H1 (cell line): ENCODE measurements around the gene DEXI. TPM values are rescaled to one million over a fixed set of nuclear protein-coding genes. Genes with fewer than 3 reads are reported as not detected.

Source experiments
- CTCF ChIA-PET: fragments of 300-600 bp; sonication (Branson Sonifier 250); formaldehyde crosslinking; loops from one replicate; lab custom pipeline; 2021; ENCODE audit not compliant: partially characterized antibody; lab: Charles Lee
- POLR2A ChIA-PET: fragments of 300-600 bp; sonication (Branson Sonifier 250); formaldehyde crosslinking; loops from one replicate; lab custom pipeline; 2021; ENCODE audit warnings: inconsistent platforms; ENCODE audit not compliant: partially characterized antibody; lab: Charles Lee
- DNase-seq, 2 experiments: peaks; one replicate each; pipeline versions ENCODE4 v3.0.0 to v3.0.0-alpha.2; 2010 to 2022; ENCODE audit warnings: low spot score in 2 of 2, low read depth in 1 of 2, mixed read lengths in 1 of 2
- FAIRE-seq: peaks from 2 replicates; lab custom pipeline; 2011; peaks lifted over from hg19 to GRCh38; lab: Jason Lieb, UNC
- H2AFZ ChIP-seq: 2 replicates; pipeline ENCODE4 v1.8.1; 2012; ENCODE audit warnings: low read length, inconsistent platforms
- H2AK5ac ChIP-seq: 2 replicates; pipeline ENCODE4 v1.6.1; 2013; ENCODE audit warnings: low read depth, low read length
- H2BK120ac ChIP-seq: replicated peaks from 2 replicates; pipeline ENCODE3; 2013; ENCODE audit warnings: low read depth, low read length, inconsistent platforms
- H2BK12ac ChIP-seq: 2 replicates; pipeline ENCODE4 v1.6.1; 2013; ENCODE audit warnings: low read depth, low read length
- H2BK15ac ChIP-seq: 2 replicates; pipeline ENCODE4 v1.6.1; 2013; ENCODE audit warnings: low read length
- H2BK20ac ChIP-seq: 2 replicates; pipeline ENCODE4 v1.6.1; 2013; ENCODE audit warnings: low read length
- H2BK5ac ChIP-seq: 2 replicates; pipeline ENCODE4 v1.6.1; 2013; ENCODE audit warnings: low read depth, low read length
- H3K14ac ChIP-seq: 2 replicates; pipeline ENCODE4 v1.6.1; 2013; ENCODE audit warnings: inconsistent platforms; ENCODE audit not compliant: insufficient read length
- H3K18ac ChIP-seq: 2 replicates; pipeline ENCODE4 v1.6.1; 2013; ENCODE audit warnings: low read length; ENCODE audit errors: extremely low read depth
- H3K23ac ChIP-seq: 2 replicates; pipeline ENCODE4 v1.6.1; 2013; ENCODE audit warnings: inconsistent platforms; ENCODE audit not compliant: insufficient read length
- H3K23me2 ChIP-seq: 2 replicates; pipeline ENCODE4 v1.6.1; 2013; ENCODE audit warnings: low read depth, low read length
- H3K27ac ChIP-seq: 2 replicates; pipeline ENCODE4 v1.6.1; 2011; ENCODE audit warnings: low read depth, low read length, inconsistent platforms
- H3K27me3 ChIP-seq, 4 experiments: replicated peaks in 1 of 4; 1 replicate in 1 of 4; 2 replicates in 3 of 4; pipeline versions ENCODE4 v1.6.1 to v1.8.1; 2011 to 2013; ENCODE audit warnings: low read length in 3 of 4, mild to moderate bottlenecking in 3 of 4, inconsistent platforms in 2 of 4, mixed read lengths in 2 of 4, moderate library complexity in 1 of 4; ENCODE audit not compliant: control insufficient read depth in 3 of 4, insufficient read depth in 3 of 4; ENCODE audit errors: extremely low read depth in 1 of 4
- H3K36me3 ChIP-seq, 4 experiments: 2 replicates each; pipeline versions ENCODE4 v1.6.1 to v1.8.1; 2011 to 2013; ENCODE audit warnings: mild to moderate bottlenecking in 4 of 4, low read length in 3 of 4, moderate library complexity in 2 of 4, control low read depth in 1 of 4, inconsistent platforms in 1 of 4; ENCODE audit not compliant: insufficient read depth in 4 of 4, control insufficient read depth in 2 of 4
- H3K4ac ChIP-seq: replicated peaks from 2 replicates; pipeline ENCODE3; 2013; ENCODE audit warnings: low read length, low read depth, mixed read lengths, inconsistent platforms; ENCODE audit not compliant: insufficient read length
- H3K4me1 ChIP-seq, 4 experiments: replicated peaks in 1 of 4; 1 replicate in 1 of 4; 2 replicates in 3 of 4; pipeline versions ENCODE4 v1.6.1 to v1.8.1; 2011 to 2013; ENCODE audit warnings: low read length in 3 of 4, inconsistent platforms in 2 of 4, mixed read lengths in 1 of 4; ENCODE audit not compliant: insufficient read depth in 4 of 4, control insufficient read depth in 3 of 4
- H3K4me2 ChIP-seq, 2 experiments: 2 replicates each; pipeline versions ENCODE4 v1.6.1 to v1.8.1; 2011 to 2013; ENCODE audit warnings: low read depth in 2 of 2, low read length in 2 of 2, control low read depth in 1 of 2, inconsistent platforms in 1 of 2, mild to moderate bottlenecking in 1 of 2; ENCODE audit not compliant: insufficient read depth in 1 of 2
- H3K4me3 ChIP-seq, 4 experiments: fragments of 200-600, 300-600 bp in 1 of 4; sonication (generic), shearing (Covaris generic), sonication (Bioruptor Twin) in 1 of 4; 2 replicates each; pipeline versions ENCODE4 v1.5.1 to v1.8.1; 2011 to 2016; ENCODE audit warnings: low read length in 4 of 4, low read depth in 3 of 4, control low read depth in 2 of 4, inconsistent platforms in 2 of 4, mild to moderate bottlenecking in 2 of 4, mixed read lengths in 1 of 4, moderate library complexity in 1 of 4; ENCODE audit not compliant: insufficient read depth in 2 of 4; ENCODE audit errors: extremely low read depth in 1 of 4
- H3K56ac ChIP-seq: replicated peaks from 2 replicates; pipeline ENCODE3; 2013; ENCODE audit warnings: low read depth, mild to moderate bottlenecking, mixed read lengths, low read length, inconsistent platforms; ENCODE audit not compliant: insufficient read length
- H3K79me1 ChIP-seq: 2 replicates; pipeline ENCODE4 v1.6.1; 2013; ENCODE audit warnings: low read depth, low read length, control low read depth
- H3K79me2 ChIP-seq, 2 experiments: 2 replicates each; pipeline versions ENCODE4 v1.6.1 to v1.8.1; 2012 to 2013; ENCODE audit warnings: low read length in 2 of 2, mild to moderate bottlenecking in 2 of 2, inconsistent platforms in 1 of 2; ENCODE audit not compliant: insufficient read depth in 2 of 2, control insufficient read depth in 1 of 2
- H3K9ac ChIP-seq, 4 experiments: replicated peaks in 1 of 4; 1 replicate in 1 of 4; 2 replicates in 3 of 4; pipeline versions ENCODE4 v1.6.1 to v1.8.1; 2011 to 2013; ENCODE audit warnings: low read depth in 3 of 4, low read length in 3 of 4, control low read depth in 2 of 4, mild to moderate bottlenecking in 2 of 4, moderate library complexity in 2 of 4, inconsistent platforms in 1 of 4; ENCODE audit errors: extremely low read depth in 1 of 4
- H3K9me3 ChIP-seq, 2 experiments: 2 replicates each; pipeline versions ENCODE4 v1.6.1 to v1.8.1; 2012 to 2013; ENCODE audit warnings: mild to moderate bottlenecking in 2 of 2, moderate library complexity in 2 of 2, control low read depth in 1 of 2, inconsistent platforms in 1 of 2, low read depth in 1 of 2, low read length in 1 of 2, mixed read lengths in 1 of 2; ENCODE audit not compliant: insufficient read depth in 2 of 2
- H4K20me1 ChIP-seq, 2 experiments: replicated peaks in 1 of 2; 2 replicates each; pipeline versions ENCODE3 to v1.8.1; 2011 to 2013; ENCODE audit warnings: inconsistent platforms in 2 of 2, low read length in 2 of 2, mild to moderate bottlenecking in 1 of 2; ENCODE audit not compliant: insufficient read depth in 2 of 2, control insufficient read depth in 1 of 2
- H4K5ac ChIP-seq: 2 replicates; pipeline ENCODE4 v1.6.1; 2013; ENCODE audit warnings: low read length, low read depth, mixed read lengths, inconsistent platforms; ENCODE audit not compliant: insufficient read length
- H4K8ac ChIP-seq: 2 replicates; pipeline ENCODE4 v1.8.0; 2013; ENCODE audit warnings: mild to moderate bottlenecking, moderate library complexity, low read length, inconsistent platforms; ENCODE audit not compliant: insufficient read depth; ENCODE audit errors: extremely low read depth
- H4K91ac ChIP-seq: replicated peaks from 2 replicates; pipeline ENCODE3; 2013; ENCODE audit warnings: low read length, mixed read lengths, inconsistent platforms; ENCODE audit not compliant: insufficient read length
- ATF3 ChIP-seq: IDR thresholded peaks from 2 replicates; pipeline ENCODE4 v1.6.1; 2011; ENCODE audit warnings: low read depth, mild to moderate bottlenecking, low read length; ENCODE audit not compliant: insufficient read depth
- BACH1 ChIP-seq: IDR thresholded peaks from 2 replicates; pipeline ENCODE4 v1.6.1; 2012; ENCODE audit warnings: low read length, improper control_type of control experiment
- CTCF ChIP-seq, 3 experiments: IDR thresholded peaks; 1 replicate in 2 of 3; 2 replicates in 1 of 3; pipeline versions ENCODE4 v1.5.1 to v1.6.1; 2011; ENCODE audit warnings: low read length in 3 of 3, mild to moderate bottlenecking in 3 of 3, inconsistent platforms in 2 of 3, low read depth in 1 of 3, moderate library complexity in 1 of 3; ENCODE audit not compliant: insufficient read depth in 1 of 3; ENCODE audit errors: control extremely low read depth in 1 of 3
- JUND ChIP-seq: IDR thresholded peaks from 2 replicates; pipeline ENCODE4 v1.6.1; 2011; ENCODE audit warnings: mild to moderate bottlenecking, improper control_type of control experiment, low read length
- KDM5A ChIP-seq: fragments of 200-600 bp; IDR thresholded peaks from 2 replicates; pipeline ENCODE4 v1.7.1; 2012; ENCODE audit warnings: mild to moderate bottlenecking, low read length, inconsistent platforms, mixed read lengths
- POLR2AphosphoS5 ChIP-seq: IDR thresholded peaks from 2 replicates; pipeline ENCODE4 v1.6.1; 2011; ENCODE audit warnings: low read depth, low read length
- RFX5 ChIP-seq: IDR thresholded peaks from 2 replicates; pipeline ENCODE4 v1.6.1; 2011; ENCODE audit warnings: low read depth, low read length, improper control_type of control experiment, borderline replicate concordance
- SP4 ChIP-seq: IDR thresholded peaks from 2 replicates; pipeline ENCODE4 v1.6.1; 2012; ENCODE audit warnings: low read length, inconsistent platforms
- TAF7 ChIP-seq: optimal IDR thresholded peaks from 2 replicates; pipeline ENCODE3; 2011; ENCODE audit warnings: low read depth, mild to moderate bottlenecking, inconsistent platforms, low read length, moderate library complexity, borderline replicate concordance
- WGBS, 2 experiments: shearing (Covaris generic) in 1 of 2; methylation state at CpG; one replicate each; pipeline versions ENCODE4 v1.1.6 to v1.1.7; 2013 to 2015; ENCODE audit warnings: low lambda C conversion rate in 2 of 2, mixed read lengths in 2 of 2, inconsistent platforms in 1 of 2, low coverage in 1 of 2, missing lambda C conversion rate in 1 of 2; ENCODE audit not compliant: insufficient replicate concordance in 2 of 2, insufficient coverage in 1 of 2, insufficient read length in 1 of 2; ENCODE audit errors: extremely low coverage in 1 of 2, missing lambda C conversion rate in 1 of 2; 5-methylcytosine and 5-hydroxymethylcytosine counted together
- polyA plus RNA-seq, 7 experiments: library from polyadenylated mRNA; depleted of rRNA in 3 of 7; stranded (reverse) in 5 of 7; unstranded in 2 of 7; fragments of >200 nt in 5 of 7; fragments of 200-250 nt in 2 of 7; gene quantifications; 1 replicate in 5 of 7; 2 replicates in 1 of 7; 4 replicates in 1 of 7; pipeline versions ENCODE4 v1.2.1 to v1.2.3, GENCODE V29; 2011 to 2013; ENCODE audit warnings: missing spikeins in 2 of 7, mixed read lengths in 2 of 7
- total RNA-seq: library from RNA; stranded (reverse); fragmentation: NEBNext Ultra II Directional; extraction: Animal tissue kit (Norgen Biotek cat#: 25700); gene quantifications from 2 replicates; pipeline ENCODE4 v1.2.1, GENCODE V29; 2021

Gene DEXI
- total and polyA plus RNA-seq, 2 of the 8 experiments (the other 6 are each of a cell fraction or from before 2014, with no cell fraction given) = 39.5 to 47.3 TPM

- peaks cover 3 to 11% (median 5%) of the 10 kb centered on the region in 4 experiments; a peak in 5 of 8 replicates for H3K36me3 ChIP-seq
- H3K27ac ChIP-seq = no peak overlapping the region
- H4K5ac ChIP-seq = no peak overlapping the region
- no peak overlapping the region for H4K91ac ChIP-seq
- H3K79me1 ChIP-seq = peaks cover 8% of the 10 kb centered on the region
- ChIA-PET POLR2A (interaction anchor here (0.8 to 2.5 kb wide), 2 partner anchors 9 to 14 kb away, joined by 3 to 6 read pairs; partner anchors contain the start of gene CLEC16A), CTCF (interaction anchor here (0.6 to 1.4 kb wide), 5 partner anchors 10 to 517 kb away, joined by 3 to 8 read pairs (median 3); no protein-coding TSS in a partner anchor)
- no peak overlapping the region for H2AFZ ChIP-seq
- no peaks in the 10 kb centered on the region for H3K27me3 ChIP-seq
- no peak overlapping the region for H2BK15ac ChIP-seq
- no peak overlapping the region for H3K23ac ChIP-seq
- H3K79me2 ChIP-seq = no peaks in the 10 kb centered on the region; a peak in 1 of 4 replicates
- DNase-seq (no peak), FAIRE-seq (no peak)
- H3K4ac ChIP-seq = no peak overlapping the region
- no peaks in the 10 kb centered on the region for H3K9me3 ChIP-seq
- no peak overlapping the region for H4K8ac ChIP-seq
- H3K14ac ChIP-seq = no peak overlapping the region
- 88% methylated on average over 15 of the region's 15 CpGs; no CpG with 5 or more reads in 1 of the 2 experiments for WGBS, 2 experiments
- H3K23me2 ChIP-seq = no peaks in the 10 kb centered on the region
- H3K18ac ChIP-seq = no peak overlapping the region
- H2AK5ac ChIP-seq = no peak overlapping the region
- H3K4me2 ChIP-seq = no peak overlapping the region
- no peak overlapping the region for H2BK5ac ChIP-seq
- H2BK12ac ChIP-seq = no peak overlapping the region
- H2BK20ac ChIP-seq = no peak overlapping the region
- H4K20me1 ChIP-seq = peaks cover 5 to 6% of the 10 kb centered on the region in 2 experiments
- no peak overlapping the region for H2BK120ac ChIP-seq
- H3K4me3 ChIP-seq = no peak overlapping the region
- H3K4me1 ChIP-seq = no peaks in the 10 kb centered on the region
- H3K56ac ChIP-seq = no peak overlapping the region
- H3K9ac ChIP-seq = no peak overlapping the region
- TF ChIP-seq TAF7 (no peak), JUND (no peak), BACH1 (no peak), ATF3 (no peak), KDM5A (no peak), RFX5 (no peak), POLR2AphosphoS5 (no peak), CTCF (IDR thresholded peaks at IDR 0.05; ENCODE audit: control extremely low read depth in 1 of 3, insufficient read depth in 1 of 3, low read depth in 1 of 3, low read length in 3 of 3) (no peak), SP4 (no peak)
Observed at GRCh38 chr16:10929853-10930754, 12.2 kb downstream of the DEXI start.
